Measurements from ENCODE around the gene CPSF2.

CPSF2 gene

DNA sequence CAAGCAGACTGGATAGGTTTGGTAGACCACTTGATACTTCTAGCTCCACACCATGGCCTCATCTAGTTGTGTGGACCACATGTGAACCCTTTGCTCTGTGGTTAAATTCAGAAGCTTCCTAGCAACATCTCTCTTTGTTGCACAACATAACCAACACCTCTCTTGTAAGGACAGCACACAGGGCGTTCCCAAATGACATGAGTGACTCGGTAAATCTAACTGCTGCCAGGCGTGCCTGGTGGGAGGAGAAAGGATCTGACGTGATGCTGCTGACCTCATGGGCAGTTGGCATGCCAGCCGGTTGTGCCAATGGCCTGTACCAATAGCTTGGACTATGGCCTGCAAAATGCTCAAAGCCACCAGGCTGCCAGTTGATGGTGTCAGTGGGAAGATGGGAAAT is 93.8 kb downstream of the CPSF2 start:
- no peak for DNase-seq (ENCODE audit: low spot score)
- no peak for TF ChIP-seq CTCF (IDR thresholded peaks at IDR 0.05; ENCODE audit: borderline replicate concordance, control extremely low read depth, extremely low read depth, insufficient read depth, missing control alignments)
- in situ Hi-C loops (cut with MboI; ENCODE audit: low sequenced_read_pairs, unreplicated experiment): no loop called here

GRCh38 chr14:92217936-92218335 is 96.2 kb downstream of the CPSF2 start:
- no peak for TF ChIP-seq CTCF (IDR thresholded peaks at IDR 0.05; ENCODE audit: borderline replicate concordance, control extremely low read depth, extremely low read depth, insufficient read depth, missing control alignments)
- no peak for DNase-seq (ENCODE audit: low spot score)
- in situ Hi-C loops (cut with MboI; ENCODE audit: low sequenced_read_pairs, unreplicated experiment): no loop called here

Data from GM13976 (cell line).